Frontal cortex (tissue), 4 donors: ENCODE measurements around the gene KCNT1. TPM values are rescaled to one million over a fixed set of nuclear protein-coding genes. Genes with fewer than 3 reads are reported as not detected.

Source experiments
- DNase-seq, 2 donors: peaks; one replicate each; pipeline ENCODE4 v3.0.0; 2012; ENCODE audit warnings: low spot score in 2 of 2
- FAIRE-seq: peaks from 2 replicates; lab custom pipeline; 2012; peaks lifted over from hg19 to GRCh38; lab: Jason Lieb, UNC
- total RNA-seq: library from RNA; depleted of rRNA; stranded (reverse); fragments of >200 nt; gene quantifications from one replicate; pipeline ENCODE4 v1.2.3, GENCODE V29; 2014
- donor health status: control.
- donor health status: control.
- donor health status: control.

Gene KCNT1
- total RNA-seq, 1 donor from 2014 or later: 3.7 TPM

DNA sequence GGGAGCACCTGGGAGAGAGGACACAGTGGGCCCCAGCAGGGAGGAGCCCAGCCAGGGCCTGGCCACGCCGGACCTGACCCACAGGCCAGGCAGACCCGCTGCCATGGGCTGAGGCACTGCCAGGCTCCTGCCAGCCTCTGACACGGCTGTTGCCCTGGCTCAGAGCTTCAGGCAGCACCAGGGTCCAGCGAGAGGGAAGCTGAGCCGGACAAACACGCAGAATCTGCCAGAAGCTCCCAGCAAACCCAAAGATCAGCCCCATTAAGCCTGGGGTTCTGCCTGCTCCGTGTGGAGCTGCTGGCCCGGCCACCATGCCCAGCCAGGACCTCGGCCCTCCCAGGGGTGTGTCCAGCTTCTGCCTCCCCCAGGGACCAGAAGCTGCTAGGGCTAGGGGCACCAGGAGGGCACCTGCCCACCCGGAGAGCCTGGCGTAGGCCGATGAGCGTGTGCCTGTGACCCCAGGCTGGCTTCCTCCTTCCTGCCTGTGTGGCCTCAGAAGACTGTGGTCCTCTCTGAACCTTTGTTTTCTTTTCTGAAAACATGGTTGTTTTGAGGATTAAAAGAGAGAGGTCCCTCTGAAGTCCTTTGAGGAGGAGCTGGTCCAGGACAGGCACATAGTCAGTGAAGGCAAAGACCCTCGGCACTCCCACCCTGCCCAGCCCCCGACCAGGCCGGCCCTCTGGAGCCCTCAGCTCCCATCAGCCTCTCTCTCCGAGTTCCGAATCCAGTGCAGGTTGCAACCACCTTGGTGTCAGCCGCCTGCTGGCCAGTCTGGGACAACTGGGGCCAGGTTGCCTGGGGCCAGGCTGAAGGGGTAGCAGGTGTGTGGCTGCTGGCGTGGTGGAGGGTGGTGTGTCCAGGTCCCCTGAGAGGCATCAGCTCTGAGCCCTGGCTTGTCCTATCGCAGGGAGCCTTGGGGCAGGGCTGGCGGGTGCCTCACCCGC is 39.6 kb downstream of the KCNT1 start:
- DNase-seq: no peak

GRCh38 chr9:135743021-135743420 is 41.0 kb downstream of the KCNT1 start:
- DNase-seq (no peak), FAIRE-seq (no peak)

More for the DNA sequence above, 39.6 kb downstream of the KCNT1 start:
- no peak for FAIRE-seq

DNA sequence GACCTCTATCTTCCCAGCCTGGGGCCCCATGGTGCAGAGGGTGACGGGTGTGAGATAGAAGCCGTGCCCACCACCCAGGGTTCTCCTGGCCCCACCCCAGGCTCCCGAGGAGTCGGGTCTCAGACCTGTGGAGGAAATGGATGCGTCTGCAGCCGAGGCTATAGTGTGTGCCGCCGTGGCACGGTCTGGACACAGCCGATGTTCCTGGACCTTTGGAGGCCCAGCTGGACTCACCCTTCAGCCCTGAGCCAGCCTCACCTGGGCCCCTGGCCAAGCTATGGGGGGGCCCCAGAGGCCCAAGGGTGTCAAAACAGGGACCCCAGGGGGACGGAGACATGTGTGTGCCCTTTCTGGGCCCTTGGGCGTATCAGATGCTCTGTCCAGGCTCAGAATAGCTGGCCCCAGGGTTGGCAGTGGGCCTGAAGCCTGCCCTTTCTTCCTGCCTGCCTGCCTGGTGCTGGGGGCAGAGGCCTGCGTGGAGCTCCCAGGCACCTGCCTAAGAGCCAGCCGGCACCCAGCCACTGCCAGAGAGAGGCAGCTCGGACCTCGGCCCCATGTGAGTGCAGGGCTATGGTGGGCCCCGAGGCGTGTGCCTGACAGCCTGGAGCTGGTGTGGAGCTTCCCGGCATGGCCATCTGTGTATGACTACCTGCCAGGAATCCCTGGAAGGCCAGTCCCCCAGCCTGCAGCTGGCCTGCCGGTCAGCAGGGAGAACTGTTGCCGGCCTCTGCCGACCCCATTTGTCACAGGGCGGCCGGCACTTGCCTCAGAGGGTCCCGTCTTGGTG is 41.8 kb downstream of the KCNT1 start:
- FAIRE-seq (no peak), DNase-seq (no peak)

DNA sequence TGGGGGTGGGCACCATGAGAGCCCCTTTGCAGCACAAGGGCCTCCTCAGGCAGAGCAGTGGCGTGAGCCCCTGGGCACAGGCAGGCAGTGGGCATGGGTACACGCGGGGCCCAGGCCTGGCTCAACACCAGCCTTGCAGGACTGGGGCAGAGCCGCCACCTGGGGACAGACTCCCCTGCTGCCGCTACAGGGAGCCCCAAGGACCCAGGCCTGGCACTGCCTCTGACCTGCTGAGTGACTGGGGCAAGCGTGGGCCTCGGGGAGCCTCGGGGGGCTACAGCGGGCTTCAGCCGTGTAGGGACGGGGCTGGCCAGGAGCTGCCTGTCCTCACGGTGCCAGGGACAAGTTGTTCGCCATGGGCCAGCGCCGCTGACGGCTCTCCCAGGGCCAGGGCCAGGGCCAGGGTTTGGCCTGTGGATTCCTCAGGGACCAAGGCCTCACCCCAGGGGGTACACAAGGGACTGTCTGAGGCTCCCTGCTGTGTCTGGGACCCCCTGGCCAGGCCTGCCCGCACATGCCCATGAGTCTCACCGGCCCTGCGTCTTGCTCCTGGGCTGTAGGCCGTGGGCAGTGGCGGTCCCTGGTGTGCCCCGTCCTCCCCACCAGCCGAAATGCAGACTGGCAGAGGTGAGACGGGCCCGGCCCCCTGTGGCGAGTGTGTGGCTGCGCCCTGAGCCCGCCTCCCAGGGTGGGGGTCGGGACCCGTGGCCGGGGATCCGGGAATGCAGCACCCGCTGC is 42.5 kb downstream of the KCNT1 start:
- FAIRE-seq (no peak), DNase-seq (no peak)

DNA sequence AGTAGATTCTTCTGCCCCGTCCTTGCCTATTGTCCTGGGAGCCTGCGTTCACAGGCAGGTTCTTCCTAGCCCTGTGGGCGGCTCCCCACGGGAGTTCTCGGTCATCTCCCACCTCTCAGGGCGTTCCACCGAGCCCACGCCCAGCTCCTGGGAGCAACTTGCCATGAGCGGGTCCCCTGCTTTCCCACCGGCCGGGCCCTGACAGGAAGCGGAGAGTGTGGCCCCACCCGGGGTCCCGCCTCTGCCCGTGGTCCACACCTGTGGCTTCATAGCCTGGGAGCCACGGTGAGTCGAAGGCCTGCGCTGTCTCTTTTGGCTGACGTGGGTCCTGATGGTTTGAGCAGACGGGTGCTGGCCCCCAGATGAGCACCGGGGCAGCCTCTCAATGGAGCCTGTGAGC is 43.2 kb downstream of the KCNT1 start:
- no peak for FAIRE-seq
- no peak for DNase-seq

- FAIRE-seq: no peak
- no peak for DNase-seq
These were observed 43.8 kb downstream of the KCNT1 start for GRCh38 chr9:135745686-135746324.

GRCh38 chr9:135746565-135746964 is 44.6 kb downstream of the KCNT1 start:
- FAIRE-seq: no peak
- DNase-seq: no peak

GRCh38 chr9:135747311-135747710 is 45.3 kb downstream of the KCNT1 start:
- FAIRE-seq (no peak), DNase-seq (no peak)

GRCh38 chr9:135748676-135749075 is 46.7 kb downstream of the KCNT1 start:
- DNase-seq (no peak), FAIRE-seq (no peak)

DNA sequence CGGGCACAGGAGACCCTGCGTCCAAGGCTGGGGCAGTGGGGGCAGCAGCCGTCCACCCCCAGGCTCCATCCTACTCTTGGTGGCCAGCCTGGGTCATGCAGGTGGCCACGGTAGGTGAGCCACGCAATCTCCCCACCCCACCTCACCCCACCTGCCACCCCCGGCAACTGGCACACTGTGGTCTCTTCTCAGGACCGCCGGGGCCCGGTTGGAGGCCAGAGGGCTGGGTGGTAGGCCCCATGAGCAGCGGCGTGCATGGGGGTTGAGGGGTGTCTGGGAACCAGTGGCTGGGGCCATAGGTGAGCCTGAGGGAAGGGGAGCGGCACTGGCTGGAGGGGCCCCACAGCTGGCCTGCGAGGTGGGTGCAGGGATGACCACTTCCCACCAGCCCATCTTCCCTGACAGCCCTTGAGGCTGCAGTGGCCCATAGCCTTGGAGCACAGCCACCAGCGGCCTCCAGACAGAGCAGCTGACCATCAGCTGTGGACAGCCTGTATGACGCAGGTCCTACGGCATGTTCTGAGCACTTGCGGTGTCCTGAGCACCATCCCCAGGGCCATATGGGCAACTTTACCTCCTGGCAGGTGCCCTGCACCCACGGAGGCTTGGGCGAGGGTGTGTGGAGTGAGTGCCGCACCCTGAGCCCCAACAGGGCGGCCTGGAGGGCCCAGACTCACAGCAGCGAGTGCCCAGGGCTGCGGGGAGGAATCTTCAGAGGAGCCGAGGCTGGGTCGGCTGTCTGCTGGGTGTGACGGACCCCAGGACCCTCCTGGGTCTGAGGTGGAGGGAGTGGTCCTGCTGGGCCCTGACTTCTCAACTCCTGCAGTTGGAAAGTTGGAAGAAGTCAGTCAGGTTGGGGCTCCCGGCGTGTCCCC is 47.4 kb downstream of the KCNT1 start:
- no peak for DNase-seq
- FAIRE-seq: no peak

- DNase-seq (no peak), FAIRE-seq (no peak)
These were observed 48.8 kb downstream of the KCNT1 start for GRCh38 chr9:135750786-135751185.

GRCh38 chr9:135751501-135751900 is 49.5 kb downstream of the KCNT1 start:
- no peak for DNase-seq
- no peak for FAIRE-seq

GRCh38 chr9:135752281-135753204 is 50.6 kb downstream of the KCNT1 start:
- no peak for FAIRE-seq
- DNase-seq: no peak

DNA sequence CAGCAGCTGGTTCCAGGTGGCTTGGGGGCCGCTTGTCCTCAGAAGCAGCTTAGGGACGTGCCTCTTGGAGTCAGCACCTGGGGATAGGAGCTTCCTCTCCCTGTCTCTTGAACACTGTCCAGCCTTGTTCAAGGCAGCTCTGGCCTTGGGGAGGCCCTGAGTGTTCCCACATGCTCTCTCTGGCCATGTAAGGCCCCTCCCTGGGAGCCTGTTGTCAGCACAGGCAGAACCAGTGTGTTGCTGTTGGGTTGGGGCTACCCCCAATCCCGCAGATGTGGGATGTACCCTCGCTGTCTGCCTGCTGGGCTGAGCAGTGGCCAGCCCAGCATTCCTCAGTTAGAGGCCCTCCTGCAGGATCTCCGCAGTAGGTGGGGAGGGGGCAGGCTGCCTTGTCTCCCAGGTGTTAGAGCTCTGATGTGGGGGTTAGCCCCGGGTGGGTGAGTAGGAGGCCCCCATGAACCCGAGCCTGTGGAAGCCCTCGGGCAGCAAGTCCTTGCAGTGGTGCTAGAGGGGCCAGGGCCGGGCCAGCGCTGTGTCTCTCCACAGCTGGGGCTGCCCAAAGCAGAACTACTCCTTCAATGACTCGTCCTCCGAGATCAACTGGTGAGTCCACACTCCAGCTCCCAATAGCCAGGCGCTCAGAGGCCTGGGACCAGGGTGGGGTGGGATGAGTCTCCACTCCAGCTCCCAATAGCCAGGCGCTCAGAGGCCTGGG is 51.6 kb downstream of the KCNT1 start:
- DNase-seq: no peak

DNA sequence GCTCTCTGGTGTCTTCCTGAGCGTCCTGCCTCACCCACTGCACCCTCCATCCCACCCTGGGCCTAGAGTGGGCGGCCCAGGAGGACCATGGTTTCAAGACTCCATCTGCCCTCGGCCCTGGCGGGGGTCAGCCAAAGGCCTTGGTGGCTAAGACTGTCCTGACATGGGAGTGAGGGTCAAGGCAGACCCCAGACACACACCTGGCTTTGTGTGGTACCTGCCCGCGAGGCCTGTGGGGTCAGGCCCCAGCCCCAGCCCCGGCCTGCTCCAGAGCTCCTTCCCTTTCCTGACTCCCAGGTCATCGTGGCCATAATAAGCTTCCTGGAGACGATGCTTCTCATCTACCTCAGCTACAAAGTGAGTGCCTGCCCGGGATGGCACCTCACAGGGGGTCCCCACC is 54.6 kb downstream of the KCNT1 start:
- DNase-seq (no peak), FAIRE-seq (no peak)

More for the DNA sequence above, 51.6 kb downstream of the KCNT1 start:
- FAIRE-seq: no peak

DNA sequence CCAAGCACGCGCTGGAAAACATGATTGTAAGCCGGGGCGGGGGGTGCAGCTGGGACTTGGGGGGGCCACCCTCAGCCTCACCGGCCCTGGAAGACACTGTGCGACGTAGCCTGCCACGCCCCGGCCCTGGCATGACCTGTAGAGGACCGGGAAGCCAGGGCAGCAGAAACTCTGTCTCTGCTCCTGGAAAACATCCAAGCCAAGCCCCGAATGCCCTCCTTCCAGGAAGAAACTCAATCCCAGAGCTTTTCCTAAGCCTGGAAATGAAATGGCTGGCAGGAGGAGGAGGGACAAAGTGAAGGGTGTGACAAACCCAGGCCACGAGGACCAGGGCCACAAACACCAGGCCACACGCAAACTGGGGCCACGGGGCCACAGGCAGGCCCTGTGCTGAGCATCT is 55.4 kb downstream of the KCNT1 start:
- FAIRE-seq: no peak

GRCh38 chr9:135758056-135758455 is 56.1 kb downstream of the KCNT1 start:
- DNase-seq (no peak), FAIRE-seq (no peak)

More for the DNA sequence above, 55.4 kb downstream of the KCNT1 start:
- no peak for DNase-seq
